Measurements from ENCODE around the gene NCOA4.
"Not testable (repeated sequence)": the region's sequence is repeated elsewhere in the genome, so short reads cannot be mapped to it uniquely, and the experiment has no call there.

- TF ChIP-seq CTCF, POLR2A (IDR thresholded peaks at IDR 0.05): not testable (repeated sequence)
Measured at GRCh38 chr10:45971019-45971418, 59.4 kb downstream of the NCOA4 start.

Data from esophagus squamous epithelium (tissue), 4 donors.